ENCODE results near the gene ACACB. TPM values are rescaled to one million over a fixed set of nuclear protein-coding genes. Genes with fewer than 3 reads are reported as not detected.
A peak's percentile ranks its signal among the peaks of the same experiment; 100 is the strongest.

The ACACB gene
- total RNA-seq, 1 donor from 2014 or later, result 4.4 TPM

- Mint-ChIP-seq H3K4me1 (ENCODE audit: unreplicated experiment) (peaks cover 29% of the 10 kb centered on the region), H3K36me3 (ENCODE audit: unreplicated experiment) (peaks cover 9% of the 10 kb centered on the region), H3K27me3 (ENCODE audit: unreplicated experiment) (no peaks in the 10 kb centered on the region), H3K9me3 (ENCODE audit: unreplicated experiment) (no peaks in the 10 kb centered on the region), H3K4me3 (ENCODE audit: unreplicated experiment) (peak overlapping the region; percentile 80), H3K27ac (ENCODE audit: unreplicated experiment) (peak overlapping the region; percentile 78)
- TF ChIP-seq CTCF (IDR thresholded peaks at IDR 0.05), result no peak
- no peak for DNase-seq (ENCODE audit: extremely low spot score, unreplicated experiment)
Measured at GRCh38 chr12:109092497-109093021, 23.8 kb upstream of the ACACB start.

- peak; percentile 98 for TF ChIP-seq CTCF (IDR thresholded peaks at IDR 0.05)
- peaks cover 5% of the 10 kb centered on the region for H3K36me3 Mint-ChIP-seq (ENCODE audit: unreplicated experiment)
- H3K4me1 Mint-ChIP-seq (ENCODE audit: unreplicated experiment), result peaks cover 31% of the 10 kb centered on the region
- no peaks in the 10 kb centered on the region for H3K27me3 Mint-ChIP-seq (ENCODE audit: unreplicated experiment)
- H3K27ac Mint-ChIP-seq (ENCODE audit: unreplicated experiment), result peak within 1 kb of the TSS; percentile 78
- DNase-seq (ENCODE audit: extremely low spot score, unreplicated experiment), result peak; percentile 95
- H3K9me3 Mint-ChIP-seq (ENCODE audit: unreplicated experiment), result no peaks in the 10 kb centered on the region
- peak within 1 kb of the TSS; percentile 80 for H3K4me3 Mint-ChIP-seq (ENCODE audit: unreplicated experiment)
Measured at GRCh38 chr12:109093022-109093918, 23.1 kb upstream of the ACACB start, which contains the start of gene ALKBH2. Gene ALKBH2 (minus strand): TSS chr12:109093472. CDS start chr12:109092786, 686 bp downstream.

GRCh38 chr12:109097140-109097434, 19.3 kb upstream of the ACACB start:
- Mint-ChIP-seq H3K4me1 (ENCODE audit: unreplicated experiment) (peaks cover 36% of the 10 kb centered on the region), H3K9me3 (ENCODE audit: unreplicated experiment) (no peaks in the 10 kb centered on the region), H3K36me3 (ENCODE audit: unreplicated experiment) (peaks cover 11% of the 10 kb centered on the region), H3K27ac (ENCODE audit: unreplicated experiment) (no peak overlapping the region), H3K27me3 (ENCODE audit: unreplicated experiment) (no peaks in the 10 kb centered on the region), H3K4me3 (ENCODE audit: unreplicated experiment) (peak overlapping the region; percentile 94)
- DNase-seq (ENCODE audit: extremely low spot score, unreplicated experiment), result no peak
- no peak for TF ChIP-seq CTCF (IDR thresholded peaks at IDR 0.05)

- Mint-ChIP-seq H3K36me3 (ENCODE audit: unreplicated experiment) (peaks cover 14% of the 10 kb centered on the region), H3K27ac (ENCODE audit: unreplicated experiment) (peak within 1 kb of the TSS; percentile 90), H3K9me3 (ENCODE audit: unreplicated experiment) (no peaks in the 10 kb centered on the region), H3K4me1 (ENCODE audit: unreplicated experiment) (peaks cover 31% of the 10 kb centered on the region), H3K27me3 (ENCODE audit: unreplicated experiment) (no peaks in the 10 kb centered on the region), H3K4me3 (ENCODE audit: unreplicated experiment) (peak within 1 kb of the TSS; percentile 94)
- DNase-seq (ENCODE audit: extremely low spot score, unreplicated experiment), result peak; percentile 99
- TF ChIP-seq CTCF (IDR thresholded peaks at IDR 0.05), result no peak
Measured at GRCh38 chr12:109097435-109098182, 18.8 kb upstream of the ACACB start, which contains the start of gene UNG. Gene UNG (plus strand): TSS chr12:109097597. CDS start chr12:109097680, 83 bp downstream.
